Adipose tissue (tissue), 3 donors: Measurements from ENCODE around the gene TMEM18. TPM values are rescaled to one million over a fixed set of nuclear protein-coding genes. Genes with fewer than 3 reads are reported as not detected.

Experiments used
- H3K27ac ChIP-seq: one replicate; pipeline ENCODE4 v1.5.1; 2013; ENCODE audit warnings: low read depth, low read length
- WGBS, 3 donors: extraction: QIAGEN DNeasy Blood & Tissue Kit; methylation state at CpG; one replicate each; pipeline ENCODE4 v1.1.7; 2013; 5-methylcytosine and 5-hydroxymethylcytosine counted together
- polyA plus RNA-seq, 3 donors: library from polyadenylated mRNA; stranded (reverse); fragments of 200-250 nt; gene quantifications; one replicate each; pipeline ENCODE4 v1.2.3, GENCODE V29; 2013
- donor health status: healthy with polysubstance abuse.
- donor health status: Bipolar disorder and iron deficiency.
- donor health status: healthy.

TMEM18 gene
- polyA plus RNA-seq, 3 donors = 20.0 to 24.3 (median 21.4) TPM

DNA sequence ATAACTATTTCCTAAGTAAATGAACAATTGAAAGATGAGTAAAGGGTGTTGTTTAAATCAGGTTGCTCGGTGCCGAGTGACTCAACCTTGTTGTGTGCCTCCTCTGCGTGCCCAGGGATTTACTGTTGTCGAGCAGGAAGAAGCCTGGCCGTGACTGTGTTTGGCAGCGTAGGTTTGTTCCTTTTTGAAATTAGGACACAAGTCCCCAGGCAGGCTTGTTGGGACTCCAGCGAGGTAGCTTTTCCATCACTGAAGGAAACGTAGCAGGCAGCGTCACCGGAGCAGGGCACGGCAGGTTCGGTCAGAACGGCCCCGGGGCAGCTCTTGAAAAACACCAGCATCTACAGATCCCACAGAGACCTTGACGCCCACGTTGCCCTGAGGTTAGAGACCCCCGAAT lies 48.6 kb downstream of the TMEM18 start:
- 63 to 76% (median 72%) methylated on average over 17 of the region's 17 CpGs for WGBS, 3 donors
- no peak overlapping the region for H3K27ac ChIP-seq

- H3K27ac ChIP-seq = no peak overlapping the region
- WGBS, 3 donors = 80 to 89% (median 85%) methylated on average over 13 of the region's 13 CpGs
Measured at GRCh38 chr2:627926-628560, 49.2 kb downstream of the TMEM18 start.

GRCh38 chr2:627340-627709 lies 49.9 kb downstream of the TMEM18 start:
- 91 to 97% (median 93%) methylated on average over 9 of the region's 9 CpGs for WGBS, 3 donors

GRCh38 chr2:626491-627339 lies 50.5 kb downstream of the TMEM18 start:
- 84 to 88% (median 86%) methylated on average over 14 of the region's 14 CpGs for WGBS, 3 donors
- H3K27ac ChIP-seq = no peak overlapping the region

More at GRCh38 chr2:627340-627709, 49.9 kb downstream of the TMEM18 start:
- H3K27ac ChIP-seq = no peak overlapping the region

DNA sequence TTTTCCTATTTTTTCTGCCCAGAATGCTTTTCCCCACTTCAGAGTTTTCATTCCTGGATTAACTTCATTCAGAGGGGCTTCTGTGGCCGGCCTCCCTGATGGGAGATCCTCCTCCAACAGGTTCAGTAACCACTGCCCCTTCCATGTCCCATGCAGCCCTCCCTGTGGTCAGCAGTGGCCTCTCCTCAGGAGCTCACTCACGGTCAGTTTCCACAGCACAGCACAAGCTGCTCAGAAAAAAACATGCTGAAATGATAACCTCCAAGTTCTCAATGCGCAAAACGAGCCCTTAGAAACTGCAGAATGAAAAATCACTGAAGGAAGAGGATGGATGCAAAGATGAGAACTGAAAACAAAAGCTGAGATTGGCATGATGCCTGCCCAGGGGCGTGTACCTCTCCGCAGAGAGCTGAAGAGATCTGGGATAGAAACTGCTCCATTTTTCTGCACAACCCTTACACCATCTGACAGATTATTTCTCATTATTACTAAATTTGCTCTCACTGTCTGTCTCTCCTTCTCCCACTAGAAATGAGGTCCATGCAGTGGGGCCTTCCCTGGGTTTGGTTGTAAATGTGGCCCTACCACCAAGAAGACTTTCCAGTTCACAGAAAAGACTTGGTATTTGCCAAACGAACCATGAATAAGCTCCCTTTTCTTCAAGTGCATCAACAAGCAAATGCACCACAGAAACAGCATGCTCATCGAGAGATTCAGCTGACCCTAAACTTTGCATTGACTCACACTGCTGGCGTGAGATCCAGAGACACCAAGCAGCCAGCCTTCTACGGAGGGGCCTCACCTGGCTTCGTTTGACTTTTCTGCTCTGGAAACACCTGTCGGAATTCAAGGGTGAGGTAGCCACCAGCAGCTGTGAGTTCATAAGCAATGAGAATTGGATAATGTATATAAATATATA lies 51.5 kb downstream of the TMEM18 start:
- 67 to 77% (median 73%) methylated on average over 12 of the region's 12 CpGs for WGBS, 3 donors
- no peak overlapping the region for H3K27ac ChIP-seq

- WGBS, 3 donors = 74 to 81% (median 74%) methylated on average over 11 of the region's 11 CpGs
- no peak overlapping the region for H3K27ac ChIP-seq
Measured at GRCh38 chr2:624551-625347, 52.5 kb downstream of the TMEM18 start.

- H3K27ac ChIP-seq = no peak overlapping the region
- WGBS, 3 donors = 77 to 90% (median 81%) methylated on average over 10 of the region's 10 CpGs
Measured at GRCh38 chr2:624096-624495, 53.1 kb downstream of the TMEM18 start.

DNA sequence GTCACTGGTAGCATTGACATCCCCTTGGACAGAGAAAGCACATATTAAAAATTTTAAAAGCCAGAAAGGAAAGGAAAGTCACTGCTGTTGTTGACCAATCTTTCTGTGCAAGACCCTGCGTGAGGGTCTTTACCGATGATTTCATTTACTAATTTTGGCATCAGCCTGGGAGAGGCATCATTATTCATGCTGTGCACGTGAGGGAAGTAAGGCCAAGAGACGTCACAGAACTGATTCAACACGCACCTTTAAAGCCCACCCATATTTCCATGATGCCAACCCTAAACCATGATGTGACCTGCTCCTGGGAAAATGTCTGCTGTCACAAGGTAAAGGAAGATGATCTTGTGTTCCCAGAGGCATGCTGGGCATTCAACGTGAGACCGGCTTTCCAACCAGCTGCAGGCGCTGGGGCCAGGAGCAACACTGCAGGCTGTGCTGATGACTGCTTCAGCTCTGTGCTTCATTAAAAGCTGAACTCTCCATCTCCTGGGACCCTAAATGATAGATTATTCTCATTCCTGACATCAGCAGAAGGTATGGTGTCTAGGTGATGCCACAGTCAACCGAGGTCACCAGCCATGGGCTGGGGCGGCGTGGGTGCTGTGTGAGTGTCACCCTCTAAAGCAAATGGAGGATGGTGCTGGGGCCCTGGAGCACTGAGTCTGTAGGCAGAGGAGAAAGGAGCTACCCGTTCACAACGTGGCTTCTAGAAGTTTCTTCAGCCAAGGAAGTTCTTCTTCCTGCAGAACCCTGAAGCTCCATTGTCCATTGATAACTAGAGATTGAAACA lies 53.9 kb downstream of the TMEM18 start:
- 81 to 90% (median 88%) methylated on average over 13 of the region's 13 CpGs for WGBS, 3 donors
- no peak overlapping the region for H3K27ac ChIP-seq

- 82 to 91% (median 83%) methylated on average over 10 of the region's 10 CpGs for WGBS, 3 donors
- H3K27ac ChIP-seq = no peak overlapping the region
Measured at GRCh38 chr2:622357-622756, 54.8 kb downstream of the TMEM18 start.

GRCh38 chr2:621303-622099 lies 55.7 kb downstream of the TMEM18 start:
- no peak overlapping the region for H3K27ac ChIP-seq
- WGBS, 3 donors = 93 to 97% (median 95%) methylated on average over 45 of the region's 45 CpGs

DNA sequence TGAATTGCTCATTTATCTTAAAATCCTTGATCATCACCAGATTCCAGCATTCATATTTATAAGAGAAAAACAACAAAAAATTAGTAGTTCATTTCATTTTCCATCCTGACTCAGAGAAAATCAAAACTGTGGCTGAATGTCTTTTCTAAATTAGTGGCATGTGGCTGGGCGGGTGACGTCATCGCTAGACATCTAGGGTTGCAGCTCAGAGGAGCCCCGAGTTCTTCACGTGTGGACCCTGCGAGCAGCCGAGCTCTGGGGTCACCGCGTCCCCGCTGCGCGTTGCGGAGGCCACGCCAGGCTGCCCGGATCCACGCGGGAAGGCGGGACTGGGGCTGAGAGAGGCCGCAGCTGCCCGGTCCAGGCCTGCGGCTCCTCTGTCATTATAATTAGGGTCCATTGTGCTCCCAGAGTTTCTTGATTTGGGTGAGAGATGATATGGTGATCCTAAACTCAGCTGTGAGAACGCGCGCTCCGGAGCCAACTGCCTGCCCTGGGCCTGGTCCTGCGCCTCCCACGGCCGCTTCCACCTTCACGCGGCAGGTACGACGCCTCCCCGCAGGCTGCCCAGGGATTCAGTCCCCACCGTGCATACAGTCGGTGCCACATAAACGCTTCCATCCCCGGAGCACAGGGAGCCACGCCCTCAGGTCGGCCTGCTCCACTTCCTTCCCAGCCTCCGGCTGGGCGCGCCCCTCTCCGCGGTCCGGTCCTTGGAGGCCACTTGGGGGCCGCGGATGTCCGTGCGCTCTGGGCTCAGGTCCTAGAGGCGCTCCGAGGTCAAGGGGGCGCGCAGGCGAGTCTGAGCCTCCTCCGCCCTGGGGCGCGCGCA lies 56.5 kb downstream of the TMEM18 start:
- H3K27ac ChIP-seq = no peak overlapping the region
- WGBS, 3 donors = 93 to 97% (median 95%) methylated on average over 58 of the region's 58 CpGs

DNA sequence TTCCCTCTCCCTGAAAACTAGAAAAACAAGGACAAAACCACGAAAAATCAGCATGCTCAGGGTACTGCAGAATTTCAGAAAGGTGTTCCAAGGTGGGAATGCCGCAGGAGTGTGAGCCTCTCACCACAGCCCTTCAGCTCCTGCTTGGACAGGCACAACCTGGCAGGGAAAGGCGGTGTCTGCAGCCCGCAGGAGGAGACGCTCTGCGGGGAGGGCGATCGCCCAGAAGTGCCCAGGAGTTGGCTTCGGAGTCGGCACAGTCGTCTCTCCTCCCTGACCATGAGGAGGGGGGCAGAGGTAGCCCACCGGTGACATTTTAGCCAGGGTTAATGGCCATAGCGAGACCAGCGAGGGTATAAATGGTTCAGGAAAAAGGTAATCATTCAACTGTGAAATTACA lies 57.2 kb downstream of the TMEM18 start:
- WGBS, 3 donors = 77 to 89% (median 87%) methylated on average over 14 of the region's 14 CpGs
- H3K27ac ChIP-seq = no peak overlapping the region

DNA sequence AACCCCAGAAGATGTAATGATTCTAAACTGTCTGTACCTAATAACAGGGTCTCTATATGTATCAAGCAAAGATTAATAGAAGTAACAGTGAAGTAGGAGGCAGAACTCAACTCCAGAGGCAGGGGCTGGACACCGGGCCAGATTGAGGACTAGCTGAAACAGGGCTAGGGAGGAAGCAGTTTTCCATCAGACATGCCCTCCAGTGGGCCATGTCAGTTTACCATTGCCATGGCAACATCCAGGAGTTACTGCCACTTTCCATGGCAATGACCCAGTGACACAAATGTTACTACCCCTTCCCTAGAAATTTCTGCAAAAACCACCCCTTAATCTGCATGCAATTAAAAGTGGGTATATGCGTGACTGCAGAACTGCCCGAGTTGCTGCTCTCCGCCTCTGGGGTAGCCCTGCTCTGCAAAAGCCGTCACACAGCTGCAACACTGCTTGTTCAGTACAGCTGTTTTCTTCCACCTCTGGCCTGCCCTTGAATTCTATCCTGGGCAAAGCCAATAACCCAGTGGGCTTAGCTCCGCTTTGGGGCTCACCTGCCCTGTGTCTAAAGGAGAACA lies 58.7 kb downstream of the TMEM18 start:
- no peak overlapping the region for H3K27ac ChIP-seq
- WGBS, 3 donors = 81 to 92% (median 89%) methylated on average over 6 of the region's 6 CpGs

- no peak overlapping the region for H3K27ac ChIP-seq
- WGBS, 3 donors = 76 to 79% (median 77%) methylated on average over 3 of the region's 3 CpGs
Measured at GRCh38 chr2:618005-618404, 59.2 kb downstream of the TMEM18 start.
